ENCODE results near the gene GPATCH8.

GPATCH8 gene

DNA sequence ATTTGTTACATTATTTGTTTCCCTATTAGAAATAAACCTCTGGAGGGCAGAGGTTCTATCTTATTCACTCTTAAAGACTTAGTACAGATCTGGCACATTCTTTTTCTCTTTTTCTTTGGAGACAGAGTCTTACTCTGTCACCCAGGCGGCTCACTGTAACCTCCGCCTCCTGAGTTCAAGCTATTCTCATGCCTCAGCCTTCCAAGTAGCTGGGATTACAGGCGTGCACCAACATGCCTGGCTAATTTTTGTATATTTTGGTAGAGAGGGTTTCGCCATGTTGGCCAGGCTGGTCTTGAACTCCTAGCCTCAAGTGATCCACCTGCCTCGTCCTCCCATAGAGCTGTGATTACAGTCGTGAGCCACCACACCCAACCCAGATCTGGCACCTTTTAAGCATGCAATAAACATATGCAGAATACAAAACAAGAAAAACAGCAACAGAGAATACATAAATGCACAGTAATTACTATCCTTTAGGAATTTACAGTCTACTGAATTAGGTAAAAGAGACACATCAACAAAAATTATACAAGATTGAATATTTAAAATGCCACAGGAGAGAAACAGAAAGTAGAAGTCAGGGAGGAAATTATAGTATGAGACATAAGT lies 52.1 kb downstream of the GPATCH8 start:
- no peak for DNase-seq (ENCODE audit: low read depth)

DNA sequence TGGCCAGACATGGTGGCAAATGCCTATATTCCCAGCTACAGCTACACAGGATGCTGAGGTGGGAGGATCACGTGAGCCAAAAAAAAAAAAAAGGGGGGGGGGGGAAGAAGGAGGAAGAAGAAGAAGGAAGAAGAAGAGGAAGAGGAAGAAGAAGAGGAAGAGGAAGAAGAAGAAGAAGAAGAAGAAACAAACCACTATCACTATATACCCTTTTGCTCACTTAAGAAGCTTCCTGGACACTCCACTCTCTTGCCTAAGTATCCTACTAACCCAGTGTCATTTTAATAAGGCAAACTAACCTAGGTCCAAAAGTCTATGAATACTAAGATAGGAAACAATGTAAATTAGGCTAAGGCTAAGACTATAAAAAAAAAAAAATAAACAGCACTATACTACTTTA lies 54.8 kb downstream of the GPATCH8 start:
- DNase-seq (ENCODE audit: low read depth) = no peak

DNA sequence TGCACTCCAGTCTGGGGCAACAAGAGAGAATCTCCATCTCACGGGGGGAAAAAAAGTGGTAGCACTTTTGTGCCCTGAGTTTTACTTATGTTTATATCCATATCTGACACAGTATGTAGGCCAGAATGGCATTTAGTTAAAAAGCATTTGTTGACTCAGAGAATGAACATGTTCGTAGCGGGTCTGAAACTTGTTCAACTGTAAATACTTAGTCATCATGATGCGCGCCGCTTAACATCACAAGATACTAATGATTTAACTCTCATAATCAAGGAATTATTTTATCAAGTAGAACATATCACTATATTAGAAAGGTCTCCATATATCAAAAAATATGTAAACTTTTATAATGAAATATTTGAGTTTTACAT lies 58.5 kb downstream of the GPATCH8 start:
- DNase-seq (ENCODE audit: low read depth) = no peak

DNA sequence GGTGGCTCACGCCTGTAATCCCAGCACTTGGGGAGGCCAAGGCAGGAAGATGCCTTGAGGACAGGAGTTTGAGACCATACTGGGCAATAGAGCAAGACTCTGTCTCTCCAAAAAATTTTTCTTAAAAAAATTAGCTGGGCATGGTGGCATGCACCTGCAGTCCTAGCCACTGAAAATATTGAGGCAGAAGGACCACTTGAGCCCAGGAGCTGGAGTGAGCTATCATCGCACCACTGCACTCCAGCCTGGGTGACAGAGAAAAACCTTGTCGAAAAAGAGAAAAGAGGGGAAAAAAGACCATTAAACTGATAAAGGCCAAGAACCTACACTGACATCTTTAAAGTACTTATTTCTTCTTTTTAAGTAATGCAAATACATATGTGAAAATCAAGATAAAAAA lies 60.4 kb downstream of the GPATCH8 start:
- DNase-seq (ENCODE audit: low read depth) = no peak

DNA sequence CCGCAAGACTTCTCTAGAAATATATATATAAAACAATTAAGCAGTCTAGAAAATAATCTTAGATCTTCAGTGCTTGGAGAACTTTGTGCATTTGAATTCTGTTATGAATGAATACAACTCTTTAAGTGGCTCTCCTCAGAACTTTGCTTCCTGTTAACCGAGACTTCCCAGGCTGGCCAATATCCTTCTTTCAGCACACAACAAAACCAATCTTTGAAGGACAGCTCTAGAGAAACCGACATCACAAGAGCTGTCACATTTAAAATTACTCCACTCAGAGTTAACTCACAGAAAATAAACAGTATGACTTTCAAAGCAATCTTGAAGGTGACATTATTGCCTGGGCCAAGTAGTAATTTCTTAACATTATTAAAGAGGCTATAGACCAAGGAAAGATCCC lies 64.0 kb downstream of the GPATCH8 start:
- DNase-seq (ENCODE audit: low read depth) = no peak

DNA sequence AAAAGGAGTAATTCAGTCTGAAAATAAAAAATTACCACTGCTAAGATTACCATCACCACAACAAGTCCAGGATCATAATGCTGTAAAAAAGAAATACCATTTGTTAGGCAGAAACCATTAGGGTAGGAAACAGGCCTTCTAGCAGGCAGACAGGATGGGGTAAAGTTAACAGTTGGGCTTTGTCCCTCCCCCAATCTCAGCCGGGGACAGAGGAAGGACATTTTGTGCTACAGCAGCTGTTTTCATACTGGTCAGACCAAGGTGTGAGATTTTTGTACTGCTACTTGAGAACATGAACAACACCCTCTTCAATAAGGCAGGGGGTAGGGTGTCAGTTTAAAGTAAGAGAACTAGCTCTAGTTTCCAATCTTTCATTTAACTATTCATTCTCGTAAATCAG lies 64.6 kb downstream of the GPATCH8 start:
- DNase-seq (ENCODE audit: low read depth) = no peak

DNA sequence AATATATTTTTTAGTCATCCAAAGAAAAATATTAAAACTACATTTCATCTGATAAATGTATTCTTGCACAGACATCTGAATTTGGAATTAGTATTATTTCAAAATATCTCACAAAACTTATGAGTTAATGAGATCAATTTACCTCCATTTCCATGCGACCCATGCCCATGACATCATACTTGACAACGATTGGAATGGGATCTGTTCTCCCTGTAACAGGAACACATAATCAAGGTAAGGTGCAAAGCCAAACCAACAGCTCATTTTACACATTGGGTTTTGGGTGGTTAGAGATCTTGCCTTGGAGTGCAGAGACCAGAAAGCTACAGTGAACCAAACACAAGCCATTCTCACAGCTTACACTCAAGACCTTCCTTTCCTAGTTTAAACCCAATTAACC lies 66.9 kb downstream of the GPATCH8 start:
- no peak for DNase-seq (ENCODE audit: low read depth)

DNA sequence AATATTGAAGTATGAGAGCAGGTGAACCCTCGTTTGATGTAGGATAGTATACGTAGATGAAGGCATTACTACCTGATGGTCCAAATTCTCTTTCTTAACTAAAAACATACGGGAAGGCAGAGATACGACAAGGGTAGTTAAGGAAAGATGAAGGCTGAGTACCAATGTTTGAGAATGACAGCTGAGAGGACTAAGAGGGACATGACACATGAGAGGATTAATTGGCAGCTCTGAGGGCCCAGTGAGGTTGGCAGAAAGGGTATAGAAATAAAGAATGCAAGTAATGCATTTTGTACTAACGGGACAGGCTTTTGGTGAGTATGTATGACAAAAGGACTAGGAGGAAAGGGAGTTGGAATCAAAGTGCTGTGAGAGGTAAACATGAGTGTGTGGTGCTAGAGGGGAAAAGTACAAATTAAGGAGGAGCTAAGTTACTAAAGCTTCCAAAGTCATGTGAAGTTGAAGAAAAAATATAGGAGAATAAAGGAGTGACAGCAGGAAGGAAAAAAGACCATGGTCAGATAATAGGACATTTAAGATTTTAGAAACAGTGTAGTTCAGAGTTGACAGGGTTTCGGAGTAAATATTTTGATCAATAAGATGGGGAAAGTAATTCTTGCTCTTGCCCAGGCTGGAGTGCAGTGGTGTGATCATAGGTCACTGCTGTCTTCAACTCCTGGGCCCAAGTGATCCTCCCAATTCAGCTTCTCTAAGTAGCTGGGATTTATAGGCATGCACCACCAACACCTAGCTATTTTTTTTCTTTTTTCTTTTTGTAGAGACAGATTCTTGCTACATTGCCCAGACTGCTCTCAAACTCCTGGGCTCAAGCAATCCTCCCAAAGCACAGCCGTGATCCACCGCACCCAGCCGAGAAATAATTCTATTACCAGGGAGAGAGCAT lies 70.7 kb downstream of the GPATCH8 start:
- DNase-seq (ENCODE audit: low read depth) = no peak

DNA sequence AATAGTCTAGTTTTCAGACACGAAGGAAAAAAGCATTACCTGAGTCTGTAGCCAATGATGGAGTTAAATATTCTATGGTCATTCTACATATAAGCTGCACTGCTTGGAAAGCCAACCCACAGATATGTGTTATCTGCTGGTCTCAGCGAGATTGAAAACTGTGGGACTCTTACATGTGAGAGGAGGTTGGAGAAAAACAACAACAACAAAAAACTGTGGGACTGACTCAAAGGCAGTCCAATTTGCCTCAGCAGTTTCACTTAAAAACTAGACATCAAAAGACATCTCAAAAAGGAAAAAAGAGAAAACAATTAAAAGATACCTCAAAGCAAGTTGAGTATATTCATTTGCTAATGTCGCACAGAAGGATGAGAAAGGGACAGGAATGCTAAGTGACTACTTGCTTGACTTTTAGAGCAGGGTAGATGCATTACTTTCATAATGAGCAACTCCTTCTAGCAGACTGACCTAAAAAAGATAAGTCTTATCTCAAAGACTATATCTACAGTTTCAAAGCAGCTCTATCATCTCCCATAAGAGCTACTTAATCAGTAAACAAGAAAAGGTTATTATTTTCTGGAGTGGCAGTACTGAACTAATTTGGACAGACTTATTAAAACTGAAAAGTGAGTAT lies 78.3 kb downstream of the GPATCH8 start:
- no peak for DNase-seq (ENCODE audit: low read depth)

DNA sequence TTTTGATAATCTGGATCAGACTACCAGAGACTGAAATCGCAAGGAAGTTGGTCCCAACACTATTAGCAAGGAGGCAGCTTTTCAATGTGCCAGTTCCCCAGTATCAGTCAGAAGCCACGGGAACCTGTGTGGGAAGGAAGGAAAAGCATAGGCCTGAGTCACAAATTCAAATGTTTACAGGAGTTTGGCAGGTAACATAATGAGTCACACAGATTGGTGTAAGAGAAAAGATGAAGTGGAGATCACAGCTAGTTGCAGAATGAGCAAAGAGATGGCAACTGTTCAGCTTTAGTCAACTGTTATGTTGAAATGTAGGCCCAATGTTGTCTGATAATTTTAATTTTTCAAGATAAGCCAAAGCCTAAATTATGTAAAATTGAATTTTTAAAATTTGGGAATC lies 85.7 kb downstream of the GPATCH8 start:
- no peak for DNase-seq (ENCODE audit: low read depth)

DNA sequence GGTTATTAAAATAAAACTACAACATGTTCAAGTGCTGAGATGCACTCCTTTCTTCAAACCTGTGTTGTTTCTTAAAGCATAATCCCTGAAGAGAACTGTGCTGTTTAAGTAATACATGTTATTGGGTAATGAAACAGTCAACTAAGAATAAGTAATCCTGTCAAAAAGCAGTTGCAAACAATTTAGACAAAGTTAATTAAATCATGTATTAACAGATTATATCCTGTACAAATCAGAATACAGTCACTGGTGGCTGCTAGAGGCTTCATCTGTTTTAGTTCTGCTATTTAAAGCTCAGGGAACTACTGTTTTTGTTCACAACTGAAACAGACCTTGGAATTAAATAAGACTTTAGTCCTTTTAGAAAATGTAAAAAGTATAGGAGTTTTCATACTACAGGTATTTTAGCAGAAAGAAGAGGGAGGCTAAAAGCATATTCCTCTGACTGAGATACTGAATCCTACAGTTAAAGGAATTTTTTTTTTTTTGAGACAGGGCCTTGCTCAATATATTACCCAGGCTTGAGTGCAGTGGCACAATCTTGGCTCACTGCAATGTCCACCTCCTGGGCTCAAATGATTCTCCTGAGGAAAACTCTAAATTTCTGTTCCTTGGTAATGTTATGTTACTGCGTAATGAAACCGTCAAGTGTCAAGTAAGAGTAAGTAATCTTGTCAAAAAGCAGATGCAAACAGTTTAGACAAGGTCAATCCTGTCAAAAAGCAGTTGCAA lies 86.5 kb downstream of the GPATCH8 start:
- no peak for DNase-seq (ENCODE audit: low read depth)

DNA sequence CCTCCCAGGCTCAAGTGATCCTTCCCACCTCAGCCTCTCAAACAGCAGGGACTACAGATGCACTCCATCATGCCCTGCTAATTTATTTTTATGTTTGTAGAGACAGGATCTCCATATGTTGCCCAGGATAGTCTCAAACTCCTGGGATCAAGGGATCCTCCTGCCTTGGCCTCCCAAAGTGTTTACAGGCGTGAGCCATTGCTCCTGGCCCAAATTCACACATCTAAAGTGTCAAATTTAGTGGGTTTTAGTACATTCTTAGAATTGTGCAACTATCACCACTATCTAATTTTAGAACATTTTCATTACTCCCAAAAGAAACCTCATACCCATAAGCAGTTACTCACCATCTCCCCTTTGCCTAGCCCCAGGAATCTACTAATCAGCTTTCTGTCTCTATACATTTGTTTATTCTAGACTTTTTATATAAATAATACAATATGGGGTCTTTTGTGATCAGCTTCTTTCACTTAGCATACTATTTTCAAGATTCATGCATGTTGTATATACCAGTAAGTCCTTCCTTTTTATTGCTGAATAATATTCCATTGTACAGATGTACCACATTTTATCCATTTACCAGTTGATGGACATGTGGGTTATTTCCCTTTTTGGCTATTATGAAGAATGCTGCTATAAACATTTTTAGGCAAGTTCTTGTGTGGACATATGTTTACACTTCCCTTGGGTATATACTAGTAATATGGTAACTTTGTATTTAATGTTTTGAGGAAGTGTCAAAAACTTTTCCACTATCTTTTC lies 88.6 kb downstream of the GPATCH8 start:
- DNase-seq (ENCODE audit: low read depth) = no peak

DNA sequence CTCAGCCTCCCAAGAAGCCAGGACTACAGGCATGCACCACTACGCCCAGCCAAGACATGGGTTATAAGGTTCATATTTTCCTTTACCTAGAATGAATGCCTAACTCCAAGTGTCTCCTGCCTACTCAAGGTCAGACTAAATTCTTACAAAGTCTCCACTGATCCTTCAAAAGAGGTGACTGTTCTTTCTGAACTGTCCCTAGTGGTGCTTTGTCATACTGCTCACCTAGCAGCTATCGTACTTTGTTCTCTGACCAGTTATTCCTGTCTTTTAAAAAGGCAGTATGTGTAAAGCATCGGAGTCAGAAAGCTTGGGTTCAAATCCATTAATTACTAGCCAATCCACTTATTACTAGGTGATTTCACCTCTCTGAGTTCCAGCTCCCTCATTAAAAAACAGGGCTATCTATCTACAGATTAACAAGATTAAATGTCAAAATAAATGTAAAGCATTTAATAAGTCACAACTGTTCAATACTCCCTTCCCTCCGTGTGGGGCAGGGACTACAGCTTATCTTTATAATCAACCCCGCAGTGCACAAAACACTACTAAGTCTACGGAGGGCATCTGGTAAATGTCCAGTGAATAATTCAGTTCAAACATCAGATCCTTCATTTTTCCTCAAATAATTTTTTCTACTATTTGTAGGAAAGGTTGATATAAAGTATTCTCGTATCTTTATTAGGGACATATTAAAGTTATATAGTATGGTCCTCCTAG lies 93.7 kb downstream of the GPATCH8 start:
- no peak for DNase-seq (ENCODE audit: low read depth)

DNA sequence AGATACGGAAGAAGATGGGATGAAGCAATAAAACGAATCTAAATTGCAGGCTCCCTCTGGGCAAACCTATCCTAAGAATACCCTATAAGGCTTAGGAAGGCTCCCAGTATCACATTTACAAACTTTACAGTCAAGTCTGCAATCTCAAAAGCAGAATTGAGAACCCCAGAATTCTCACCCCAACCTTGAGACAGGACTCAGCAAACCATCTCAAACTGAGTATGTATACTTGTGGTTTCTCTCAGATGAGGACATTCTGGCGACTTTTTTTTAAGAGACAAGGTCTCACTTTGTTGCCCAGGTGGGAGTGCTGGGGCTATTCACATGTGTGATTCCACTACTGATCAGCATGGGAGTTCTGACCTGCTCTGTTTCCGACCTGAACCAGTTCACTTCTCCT lies 94.4 kb downstream of the GPATCH8 start:
- DNase-seq (ENCODE audit: low read depth) = no peak

DNA sequence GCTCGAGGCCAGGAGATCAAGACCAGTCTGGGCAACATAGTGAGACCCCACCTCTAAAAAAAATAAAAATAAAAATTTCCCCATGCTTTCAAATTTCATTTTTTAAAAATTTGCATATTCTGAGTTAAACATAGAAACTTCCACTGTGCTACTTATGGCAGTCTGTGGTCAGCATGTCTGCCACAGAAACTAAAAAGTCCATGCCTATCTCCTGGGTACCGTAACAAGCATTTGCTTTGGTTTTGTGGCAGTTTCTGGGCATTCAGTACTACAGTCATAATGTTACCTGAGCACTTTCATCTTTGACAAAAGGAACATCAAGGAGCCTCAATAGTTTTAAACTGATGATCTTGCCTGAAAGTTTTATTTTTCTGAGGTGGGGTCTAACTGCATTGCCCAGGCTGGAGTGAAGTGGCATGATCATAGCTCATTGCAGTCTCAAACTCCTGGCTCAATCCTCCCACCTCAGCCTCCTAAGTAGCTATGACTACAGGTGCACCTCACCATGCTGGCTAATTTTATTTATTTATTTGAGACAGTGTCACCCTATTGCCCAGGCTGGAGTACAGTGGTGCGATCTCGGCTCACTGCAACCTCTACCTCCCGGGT lies 100.5 kb downstream of the GPATCH8 start:
- DNase-seq (ENCODE audit: low read depth) = no peak

DNA sequence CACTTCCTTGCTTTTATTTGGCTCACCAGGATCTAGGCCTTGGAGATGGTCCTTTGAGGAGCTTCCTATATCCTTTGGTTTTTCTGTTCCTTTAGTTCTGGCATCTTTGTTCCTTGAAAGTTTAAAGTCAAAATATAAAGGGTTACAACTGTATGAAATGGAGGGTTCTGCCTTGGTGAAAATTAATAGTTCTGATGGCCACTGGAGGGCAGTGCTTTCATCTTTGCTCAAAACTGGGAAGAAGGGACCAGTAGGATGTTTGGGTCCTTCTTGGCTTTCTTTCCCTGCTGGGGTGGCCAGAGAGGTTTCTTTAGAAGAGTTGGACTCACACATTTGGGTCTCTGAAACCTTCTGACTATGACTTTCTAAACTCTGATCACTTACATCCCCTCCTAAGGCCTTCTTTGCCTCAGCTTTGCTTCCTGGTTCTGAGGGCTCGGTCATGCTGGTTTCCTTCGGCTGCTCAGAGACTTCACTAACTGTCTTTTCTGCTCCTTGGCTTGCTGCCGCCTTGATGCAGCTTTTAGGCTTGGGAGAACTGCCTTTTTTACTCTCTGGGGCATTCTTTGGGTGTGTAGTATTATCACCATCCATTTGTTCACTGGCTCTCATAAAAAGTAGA lies 102.9 kb downstream of the GPATCH8 start:
- no peak for DNase-seq (ENCODE audit: low read depth)

DNA sequence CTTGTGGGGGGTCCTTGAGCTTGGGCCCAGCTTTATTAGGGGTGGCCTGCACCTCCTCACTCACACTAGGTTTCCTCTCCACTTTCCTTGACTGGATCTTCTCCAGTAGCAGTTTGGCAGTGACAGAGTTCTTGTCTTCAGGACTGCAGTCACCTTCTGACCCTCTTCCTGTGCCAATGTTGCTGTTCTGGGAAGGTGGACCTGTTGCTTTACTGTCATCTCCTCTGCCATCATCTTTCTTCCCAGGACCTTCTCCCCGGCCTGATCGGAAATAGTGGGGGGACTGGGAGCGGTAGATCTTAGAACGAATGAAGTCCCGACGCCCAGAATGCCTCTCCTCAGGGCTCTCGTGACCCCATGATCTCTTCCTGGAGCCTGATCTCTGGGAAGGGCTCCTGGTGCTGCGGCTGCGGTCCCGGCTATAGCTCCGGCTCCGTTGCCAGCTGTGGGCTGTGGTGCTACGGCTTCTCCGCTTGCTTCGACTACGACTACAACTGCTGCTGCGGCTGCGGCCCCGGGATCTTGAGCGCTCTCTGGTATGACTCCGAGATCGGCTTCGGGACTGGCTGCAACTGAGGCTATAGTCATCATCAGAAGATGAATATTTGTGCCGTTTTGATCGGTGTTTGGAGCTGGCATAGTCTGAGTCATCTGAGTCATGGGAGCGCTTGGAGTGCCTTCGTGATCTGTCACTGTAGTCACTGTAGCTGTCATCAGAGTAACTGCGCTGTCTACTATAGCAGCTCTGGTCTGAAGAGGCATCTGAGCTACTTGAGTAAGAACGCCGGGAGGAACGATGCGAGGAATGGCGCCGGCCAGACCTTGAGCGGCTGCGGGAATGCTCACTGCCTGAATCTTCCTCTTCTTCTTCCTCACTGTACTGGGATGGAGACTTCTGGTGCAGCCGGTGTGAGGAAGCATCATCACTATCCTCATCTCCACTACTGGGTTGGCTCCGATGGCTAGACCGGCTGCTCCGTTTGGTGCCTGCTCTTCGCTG lies 104.2 kb downstream of the GPATCH8 start:
- DNase-seq (ENCODE audit: low read depth) = no peak

DNA sequence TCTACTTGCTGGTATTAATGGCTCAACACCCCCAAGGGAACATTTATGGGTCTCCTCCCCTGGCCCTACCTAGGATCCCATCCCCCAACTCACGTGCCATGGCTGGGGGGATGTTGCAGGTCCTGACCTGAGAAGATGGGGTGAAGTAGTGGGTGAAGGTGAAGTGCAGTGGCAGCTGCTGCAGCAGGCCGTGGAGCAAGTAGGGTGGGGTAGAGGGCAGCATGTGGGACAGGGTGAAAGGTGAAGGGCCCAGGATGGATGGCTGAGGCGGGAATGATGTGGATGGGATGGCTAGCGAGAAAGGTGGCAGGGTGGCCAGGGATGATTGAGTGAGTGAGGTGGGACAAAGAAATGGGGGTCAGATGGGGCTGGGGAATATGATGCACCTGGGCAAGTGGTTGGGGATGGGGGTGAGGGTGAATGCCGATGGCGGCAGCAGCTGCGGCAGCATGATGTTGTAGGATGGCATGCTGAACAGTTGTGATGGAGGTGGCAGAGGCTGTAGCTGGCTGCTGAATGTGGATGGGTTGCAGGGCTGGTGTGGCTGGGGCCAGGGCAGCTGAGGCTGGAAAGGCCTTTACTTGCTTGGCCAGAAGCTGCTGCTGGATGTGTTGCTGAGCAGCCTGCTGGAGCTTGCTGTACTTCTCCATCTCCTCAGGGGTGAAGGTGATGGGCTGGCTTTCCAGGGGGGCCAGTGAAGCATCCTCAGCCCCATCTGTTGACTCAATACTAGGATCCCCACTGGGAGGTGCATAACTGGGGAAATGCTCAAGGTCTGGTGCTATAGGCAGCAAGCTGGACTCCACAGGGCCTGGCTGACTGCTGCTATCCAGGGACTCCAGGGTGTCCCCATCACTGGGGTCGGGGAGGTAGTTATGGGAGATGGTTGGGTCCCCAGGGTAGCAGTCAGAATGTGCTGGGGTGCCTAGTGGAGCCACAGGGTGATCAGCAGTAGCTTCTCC lies 105.4 kb downstream of the GPATCH8 start:
- no peak for DNase-seq (ENCODE audit: low read depth)

Data from stimulated activated CD4-positive, alpha-beta T cell treated with anti-CD3 and anti-CD28 coated beads, Interleukin-2, amount 100 ng/mL, for 4 hours (primary cell).